ENCODE results near the gene ENTPD6. TPM values are rescaled to one million over a fixed set of nuclear protein-coding genes. Genes with fewer than 3 reads are reported as not detected.

The ENTPD6 gene
- total RNA-seq, 1 donor from 2014 or later: 57.8 TPM

GRCh38 chr20:25272223-25273000 lies 76.9 kb downstream of the ENTPD6 start:
- no peak overlapping the region for H3K27ac ChIP-seq (ENCODE audit: low read depth, low read length)
- no peaks in the 10 kb centered on the region for H3K27me3 ChIP-seq (ENCODE audit: insufficient read depth, low read length)
- H4K20me1 ChIP-seq (ENCODE audit: insufficient read depth, low read length): peaks cover 72% of the 10 kb centered on the region
- no peak overlapping the region for H3K4me3 Mint-ChIP-seq (ENCODE audit: unreplicated experiment)
- peaks cover 62% of the 10 kb centered on the region for H3K79me2 ChIP-seq (ENCODE audit: insufficient read depth, low read length)
- H3K9me3 ChIP-seq (ENCODE audit: insufficient read depth, low read depth, low read length): no peaks in the 10 kb centered on the region
- no peak overlapping the region for H3K9ac ChIP-seq (ENCODE audit: low read length)
- no peaks in the 10 kb centered on the region for H3K27me3 Mint-ChIP-seq (ENCODE audit: low read depth, unreplicated experiment)
- no peaks in the 10 kb centered on the region for H3K9me3 Mint-ChIP-seq (ENCODE audit: unreplicated experiment)
- H3K4me1 Mint-ChIP-seq (ENCODE audit: low read depth, unreplicated experiment): peaks cover 7% of the 10 kb centered on the region
- no peak overlapping the region for H3K4me2 ChIP-seq (ENCODE audit: low read length)
- no peaks in the 10 kb centered on the region for H3K4me1 ChIP-seq (ENCODE audit: insufficient read depth, low read length)
- no peak overlapping the region for H2AFZ ChIP-seq (ENCODE audit: low read depth, low read length)
- H3K36me3 ChIP-seq (ENCODE audit: insufficient read depth, low read length): peaks cover 33% of the 10 kb centered on the region
- DNase-seq (ENCODE audit: low read depth) (no peak), FAIRE-seq (no peak)
- H3K36me3 Mint-ChIP-seq (ENCODE audit: low read depth, unreplicated experiment): peaks cover 15% of the 10 kb centered on the region
- no peak overlapping the region for H3K4me3 ChIP-seq (ENCODE audit: insufficient read depth, low read depth, low read length)
- TF ChIP-seq CTCF (IDR thresholded peaks at IDR 0.05; ENCODE audit: insufficient read depth, low read depth, low read length) (no peak), EZH2 (IDR thresholded peaks at IDR 0.05; ENCODE audit: insufficient read depth, low read length) (no peak)
- H3K27ac Mint-ChIP-seq (ENCODE audit: unreplicated experiment): no peak overlapping the region

GRCh38 chr20:25273046-25273445 lies 77.5 kb downstream of the ENTPD6 start:
- peaks cover 15% of the 10 kb centered on the region for H3K36me3 Mint-ChIP-seq (ENCODE audit: low read depth, unreplicated experiment)
- DNase-seq (ENCODE audit: low read depth) (no peak), FAIRE-seq (no peak)
- no peak overlapping the region for H2AFZ ChIP-seq (ENCODE audit: low read depth, low read length)
- H3K4me3 ChIP-seq (ENCODE audit: insufficient read depth, low read depth, low read length): no peak overlapping the region
- no peak overlapping the region for H3K4me3 Mint-ChIP-seq (ENCODE audit: unreplicated experiment)
- H3K4me1 ChIP-seq (ENCODE audit: insufficient read depth, low read length): no peaks in the 10 kb centered on the region
- no peak overlapping the region for H3K4me2 ChIP-seq (ENCODE audit: low read length)
- H4K20me1 ChIP-seq (ENCODE audit: insufficient read depth, low read length): peaks cover 75% of the 10 kb centered on the region
- no peak overlapping the region for H3K27ac ChIP-seq (ENCODE audit: low read depth, low read length)
- no peak overlapping the region for H3K27ac Mint-ChIP-seq (ENCODE audit: unreplicated experiment)
- H3K4me1 Mint-ChIP-seq (ENCODE audit: low read depth, unreplicated experiment): peaks cover 7% of the 10 kb centered on the region
- peaks cover 37% of the 10 kb centered on the region for H3K36me3 ChIP-seq (ENCODE audit: insufficient read depth, low read length)
- H3K9ac ChIP-seq (ENCODE audit: low read length): no peak overlapping the region
- H3K9me3 ChIP-seq (ENCODE audit: insufficient read depth, low read depth, low read length): no peaks in the 10 kb centered on the region
- peaks cover 57% of the 10 kb centered on the region for H3K79me2 ChIP-seq (ENCODE audit: insufficient read depth, low read length)
- no peaks in the 10 kb centered on the region for H3K27me3 ChIP-seq (ENCODE audit: insufficient read depth, low read length)
- no peak for TF ChIP-seq EZH2 (IDR thresholded peaks at IDR 0.05; ENCODE audit: insufficient read depth, low read length)
- no peak for TF ChIP-seq CTCF (IDR thresholded peaks at IDR 0.05; ENCODE audit: insufficient read depth, low read depth, low read length)
- no peaks in the 10 kb centered on the region for H3K9me3 Mint-ChIP-seq (ENCODE audit: unreplicated experiment)
- no peaks in the 10 kb centered on the region for H3K27me3 Mint-ChIP-seq (ENCODE audit: low read depth, unreplicated experiment)
